Calu3 (cell line): Measurements from ENCODE around the gene CACHD1. TPM values are rescaled to one million over a fixed set of nuclear protein-coding genes. Genes with fewer than 3 reads are reported as not detected.

Experiments used
- BruUV-seq: library from RNA; stranded (reverse); fragments of 400-500 nt; replicated peaks from 2 replicates; lab custom pipeline; 2021; lab: Mats Ljungman, UMichigan
- CTCF ChIA-PET: fragments of 300-600 bp; sonication (Branson Sonifier 250); formaldehyde crosslinking; loops from one replicate; lab custom pipeline; 2022; ENCODE audit warnings: antibody characterized with exemption; lab: Charles Lee
- DNase-seq: peaks from one replicate; pipeline ENCODE4 v3.0.0; 2022
- H3K27ac Mint-ChIP-seq: one replicate; pipeline ENCODE4 v1.8.0; 2022; ENCODE audit warnings: mixed read lengths; ENCODE audit not compliant: unreplicated experiment
- H3K27me3 Mint-ChIP-seq: one replicate; pipeline ENCODE4 v1.8.0; 2022; ENCODE audit warnings: mixed read lengths; ENCODE audit not compliant: unreplicated experiment
- H3K36me3 Mint-ChIP-seq: one replicate; pipeline ENCODE4 v1.8.0; 2022; ENCODE audit warnings: mild to moderate bottlenecking, moderate library complexity, mixed read lengths; ENCODE audit not compliant: insufficient read depth, unreplicated experiment
- H3K4me1 Mint-ChIP-seq: one replicate; pipeline ENCODE4 v1.8.0; 2022; ENCODE audit warnings: mild to moderate bottlenecking, low read depth, mixed read lengths; ENCODE audit not compliant: unreplicated experiment
- H3K4me3 Mint-ChIP-seq: one replicate; pipeline ENCODE4 v1.8.0; 2022; ENCODE audit warnings: mild to moderate bottlenecking, low read depth, moderate library complexity, mixed read lengths; ENCODE audit not compliant: unreplicated experiment
- H3K9me3 Mint-ChIP-seq: one replicate; pipeline ENCODE4 v1.8.0; 2022; ENCODE audit warnings: low read depth, mixed read lengths; ENCODE audit not compliant: unreplicated experiment
- intact Hi-C: fragments of 100-400 bp; cut with micrococcal nuclease; formaldehyde crosslinking; loops from one replicate; pipeline ENCODE4 v1.10.0; 2022; ENCODE audit not compliant: unreplicated experiment
- total RNA-seq: library from RNA; stranded (reverse); gene quantifications from 2 replicates; pipeline ENCODE4 v1.2.3, GENCODE V29; 2022
- TF ChIP-seq, protein P1 (sequence below): fragments of 200-600 bp; IDR thresholded peaks from one replicate; pipeline ENCODE4 v1.8.0; 2022; ENCODE audit warnings: antibody characterized with exemption; ENCODE audit not compliant: unreplicated experiment

Gene CACHD1
- total RNA-seq, 1 experiment from 2014 or later, result 3.5 TPM

DNA sequence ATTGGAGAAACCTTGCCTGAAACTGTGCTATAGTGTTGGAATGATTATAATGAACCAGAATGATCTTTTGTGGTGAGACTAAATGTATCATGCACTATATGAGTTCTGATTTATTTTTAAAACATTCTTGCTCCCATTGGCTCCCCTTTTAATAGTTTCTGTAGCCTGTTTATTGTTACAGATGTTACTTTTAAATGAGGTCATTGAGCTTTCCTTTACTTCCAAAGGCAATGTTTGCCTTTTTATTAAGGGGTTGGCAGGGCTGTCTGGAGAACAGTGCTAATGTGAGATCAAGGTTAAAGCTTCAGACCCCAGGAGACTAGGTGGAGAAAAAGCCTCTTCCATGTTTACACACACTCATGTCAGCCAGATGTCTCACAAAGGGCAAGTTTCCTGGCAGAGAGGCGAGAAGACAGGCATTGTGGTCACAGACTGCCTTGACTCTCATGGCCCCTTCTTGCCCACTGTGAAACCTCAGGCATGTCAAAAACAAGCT, 154.3 kb downstream of the CACHD1 start:
- H3K4me3 Mint-ChIP-seq, result no peak overlapping the region
- no peaks in the 10 kb centered on the region for H3K9me3 Mint-ChIP-seq
- H3K36me3 Mint-ChIP-seq, result no peaks in the 10 kb centered on the region
- no TSS peak for BruUV-seq
- H3K4me1 Mint-ChIP-seq, result no peaks in the 10 kb centered on the region
- no peak overlapping the region for H3K27ac Mint-ChIP-seq
- DNase-seq, result no peak
- intact Hi-C loops, result no loop called here
- TF ChIP-seq, protein P1, sequence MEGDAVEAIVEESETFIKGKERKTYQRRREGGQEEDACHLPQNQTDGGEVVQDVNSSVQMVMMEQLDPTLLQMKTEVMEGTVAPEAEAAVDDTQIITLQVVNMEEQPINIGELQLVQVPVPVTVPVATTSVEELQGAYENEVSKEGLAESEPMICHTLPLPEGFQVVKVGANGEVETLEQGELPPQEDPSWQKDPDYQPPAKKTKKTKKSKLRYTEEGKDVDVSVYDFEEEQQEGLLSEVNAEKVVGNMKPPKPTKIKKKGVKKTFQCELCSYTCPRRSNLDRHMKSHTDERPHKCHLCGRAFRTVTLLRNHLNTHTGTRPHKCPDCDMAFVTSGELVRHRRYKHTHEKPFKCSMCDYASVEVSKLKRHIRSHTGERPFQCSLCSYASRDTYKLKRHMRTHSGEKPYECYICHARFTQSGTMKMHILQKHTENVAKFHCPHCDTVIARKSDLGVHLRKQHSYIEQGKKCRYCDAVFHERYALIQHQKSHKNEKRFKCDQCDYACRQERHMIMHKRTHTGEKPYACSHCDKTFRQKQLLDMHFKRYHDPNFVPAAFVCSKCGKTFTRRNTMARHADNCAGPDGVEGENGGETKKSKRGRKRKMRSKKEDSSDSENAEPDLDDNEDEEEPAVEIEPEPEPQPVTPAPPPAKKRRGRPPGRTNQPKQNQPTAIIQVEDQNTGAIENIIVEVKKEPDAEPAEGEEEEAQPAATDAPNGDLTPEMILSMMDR, result no peak
- no peaks in the 10 kb centered on the region for H3K27me3 Mint-ChIP-seq
- CTCF ChIA-PET, result no interaction called here

DNA sequence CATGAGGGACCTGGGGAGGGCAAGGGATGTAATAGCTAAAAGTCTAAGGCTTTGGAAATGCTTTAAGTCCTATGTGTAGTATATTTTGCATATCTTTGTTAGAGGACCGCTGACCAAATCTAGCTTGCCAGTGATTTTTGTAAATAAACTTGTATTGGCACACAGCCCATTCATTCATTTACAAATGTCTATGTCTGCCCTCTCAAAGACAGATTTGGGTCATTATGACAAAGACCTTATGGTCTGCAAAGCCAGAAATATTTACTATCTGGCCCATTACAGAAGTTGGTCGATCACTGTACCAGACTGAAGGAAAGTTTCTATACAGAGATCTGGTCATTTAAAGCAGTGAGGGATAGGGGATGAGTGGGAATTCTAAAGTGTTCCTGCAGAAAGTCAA, 154.9 kb downstream of the CACHD1 start:
- Mint-ChIP-seq H3K27me3 (no peaks in the 10 kb centered on the region), H3K27ac (no peak overlapping the region), H3K4me3 (no peak overlapping the region), H3K4me1 (no peaks in the 10 kb centered on the region), H3K9me3 (no peaks in the 10 kb centered on the region), H3K36me3 (no peaks in the 10 kb centered on the region)
- CTCF ChIA-PET, result no interaction called here
- intact Hi-C loops, result no loop called here
- TF ChIP-seq, protein P1, result no peak
- no TSS peak for BruUV-seq
- no peak for DNase-seq

GRCh38 chr1:64630611-64631010, 160.7 kb downstream of the CACHD1 start:
- CTCF ChIA-PET, result no interaction called here
- intact Hi-C loops, result no loop called here
- Mint-ChIP-seq H3K4me3 (no peak overlapping the region), H3K27ac (no peak overlapping the region), H3K36me3 (no peaks in the 10 kb centered on the region), H3K4me1 (no peaks in the 10 kb centered on the region), H3K27me3 (no peaks in the 10 kb centered on the region), H3K9me3 (no peaks in the 10 kb centered on the region)
- TF ChIP-seq, protein P1, result no peak
- no peak for DNase-seq
- BruUV-seq, result no TSS peak

DNA sequence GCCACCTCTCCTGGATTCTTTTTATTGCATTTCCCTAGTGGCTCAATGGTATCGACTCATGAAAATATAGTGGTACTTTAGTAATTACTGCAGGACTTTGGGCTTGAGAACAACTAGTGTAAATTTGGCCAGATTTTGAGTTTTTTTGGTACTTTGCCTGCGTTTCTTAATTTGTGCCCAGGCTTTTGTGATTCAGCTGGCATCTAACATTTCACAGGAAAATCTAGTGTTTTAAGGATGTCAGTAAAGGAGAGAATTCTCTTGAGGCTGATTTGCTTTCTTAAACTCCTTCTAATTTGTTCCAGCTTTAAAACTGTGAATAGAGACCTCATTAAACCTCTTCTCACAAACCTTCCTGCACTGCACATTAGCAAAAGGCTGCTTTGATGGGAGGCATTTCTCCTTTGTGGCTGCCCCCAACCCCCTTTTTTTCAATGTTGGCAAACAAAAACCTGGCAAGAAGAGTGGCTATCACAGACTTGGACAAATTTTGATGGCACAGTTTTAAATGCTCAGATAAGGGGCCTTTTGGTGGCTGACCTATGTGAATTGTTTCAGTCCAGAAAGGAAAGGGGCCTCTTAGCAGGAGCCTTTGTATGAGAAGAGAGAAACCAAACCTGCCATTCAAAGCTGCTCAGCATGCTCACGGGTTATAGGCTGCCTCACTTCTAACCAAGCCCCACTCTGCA, 161.6 kb downstream of the CACHD1 start:
- no peak overlapping the region for H3K27ac Mint-ChIP-seq
- no TSS peak for BruUV-seq
- TF ChIP-seq, protein P1, result no peak
- H3K27me3 Mint-ChIP-seq, result no peaks in the 10 kb centered on the region
- H3K9me3 Mint-ChIP-seq, result no peaks in the 10 kb centered on the region
- DNase-seq, result no peak
- CTCF ChIA-PET, result no interaction called here
- intact Hi-C loops, result no loop called here
- no peaks in the 10 kb centered on the region for H3K4me1 Mint-ChIP-seq
- no peak overlapping the region for H3K4me3 Mint-ChIP-seq
- H3K36me3 Mint-ChIP-seq, result no peaks in the 10 kb centered on the region
